Right cardiac atrium (tissue), 5 donors: Measurements from ENCODE around the gene ACO1. TPM values are rescaled to one million over a fixed set of nuclear protein-coding genes. Genes with fewer than 3 reads are reported as not detected.
A peak's percentile ranks its signal among the peaks of the same experiment; 100 is the strongest.

Experiments
- ATAC-seq, 2 donors: fragments of 200-7000 bp; cut with Tn5 transposase; one replicate each; pipeline versions ENCODE4 v1.8.0 to v1.9.1; 2020; ENCODE audit warnings: moderate library complexity in 2 of 2, mild to moderate bottlenecking in 1 of 2
- DNase-seq, 3 donors: peaks; one replicate each; pipeline ENCODE4 v3.0.0-alpha.2; 2020
- H3K27ac ChIP-seq: one replicate; pipeline ENCODE4 v1.5.1; 2013; ENCODE audit warnings: mild to moderate bottlenecking, low read length, control low read depth, moderate library complexity
- H3K27me3 ChIP-seq: one replicate; pipeline ENCODE4 v1.6.1; 2013; ENCODE audit not compliant: control insufficient read depth, insufficient read depth
- H3K4me1 ChIP-seq: one replicate; pipeline ENCODE4 v1.6.1; 2013; ENCODE audit warnings: low read length; ENCODE audit not compliant: control insufficient read depth, insufficient read depth
- H3K4me3 ChIP-seq: one replicate; pipeline ENCODE4 v1.5.1; 2013; ENCODE audit warnings: low read length, control low read depth
- H3K9me3 ChIP-seq: one replicate; pipeline ENCODE4 v1.6.1; 2013; ENCODE audit warnings: low read length; ENCODE audit not compliant: control insufficient read depth
- WGBS: extraction: QIAGEN DNeasy Blood & Tissue Kit; methylation state at CpG from one replicate; pipeline ENCODE4 v1.1.7; 2013; 5-methylcytosine and 5-hydroxymethylcytosine counted together
- intact Hi-C, 4 donors: fragments of 100-400 bp; cut with DNase I; formaldehyde crosslinking; loops; one replicate each; pipeline versions ENCODE4 v1.11.0 to v1.14.0; 2022 to 2023
- polyA plus RNA-seq: library from polyadenylated mRNA; stranded (reverse); fragments of 200-250 nt; gene quantifications from one replicate; pipeline ENCODE4 v1.2.3, GENCODE V29; 2013
- total RNA-seq, 4 donors: library from RNA; stranded (reverse); fragmentation: NEBNext Ultra II Directional; extraction: Animal tissue kit (Norgen Biotek cat#: 25700); gene quantifications; one replicate each; pipeline ENCODE4 v1.2.1, GENCODE V29; 2021
- donor health status: healthy with polysubstance abuse.
- donor health status: DM: no; HTN: yes; CAD: no.
- donor health status: DM: no; HTN: no; CAD: no.
- donor health status: DM: no; HTN: yes; CAD: no; lungs with severe emphysema.
- donor health status: DM: yes; HTN: yes; CAD: no.

Gene ACO1
- total and polyA plus RNA-seq, 5 donors: 25.3 to 46.3 (median 42.8) TPM

DNA sequence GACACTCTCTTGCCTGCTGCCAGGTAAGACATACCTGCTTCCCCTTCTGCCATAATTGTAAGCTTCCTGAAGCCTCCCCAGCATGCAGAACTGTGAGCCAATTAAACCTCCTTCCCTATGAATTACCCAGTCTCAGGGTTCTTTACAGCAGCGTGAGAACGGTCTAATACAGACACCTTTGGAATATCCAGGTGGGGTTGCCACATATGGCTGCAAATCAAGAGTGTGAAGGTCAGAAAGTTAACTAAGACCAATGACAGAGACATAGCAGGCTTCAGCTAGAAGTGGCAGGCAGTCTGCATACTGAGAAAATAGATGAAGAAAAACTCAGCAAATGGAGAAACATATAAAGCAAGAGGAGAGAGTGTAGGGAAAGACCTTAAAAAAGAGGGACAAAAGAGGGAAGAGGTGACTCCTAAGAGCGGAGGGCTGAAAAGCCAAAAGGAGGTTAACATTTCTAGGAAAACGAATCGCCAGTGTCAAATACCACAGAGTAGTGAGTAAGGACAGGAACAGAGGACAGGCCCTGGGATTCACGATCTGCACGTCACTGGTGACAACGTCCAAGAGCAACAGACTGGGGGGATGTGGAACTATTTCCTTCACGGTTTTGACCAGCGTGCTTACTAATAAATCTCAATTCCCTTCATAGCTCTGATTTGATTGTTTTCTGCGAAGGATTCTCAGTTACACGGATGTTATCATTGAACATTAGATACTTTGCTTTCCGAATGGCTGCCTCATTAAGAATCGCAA lies 1.7 kb upstream of the ACO1 start:
- no peaks in the 10 kb centered on the region for H3K9me3 ChIP-seq
- WGBS: 62% methylated on average over 14 of the region's 14 CpGs
- H3K27me3 ChIP-seq: no peaks in the 10 kb centered on the region
- no peak overlapping the region for H3K27ac ChIP-seq
- no peak overlapping the region for H3K4me3 ChIP-seq
- peaks cover 5% of the 10 kb centered on the region for H3K4me1 ChIP-seq
- ATAC-seq (no peak), DNase-seq (no peak)
- intact Hi-C loops: loop anchor here in 2 of 4 donors (5.0 kb wide), 3 partner anchors 50 to 590 kb away; no protein-coding TSS in a partner anchor

DNA sequence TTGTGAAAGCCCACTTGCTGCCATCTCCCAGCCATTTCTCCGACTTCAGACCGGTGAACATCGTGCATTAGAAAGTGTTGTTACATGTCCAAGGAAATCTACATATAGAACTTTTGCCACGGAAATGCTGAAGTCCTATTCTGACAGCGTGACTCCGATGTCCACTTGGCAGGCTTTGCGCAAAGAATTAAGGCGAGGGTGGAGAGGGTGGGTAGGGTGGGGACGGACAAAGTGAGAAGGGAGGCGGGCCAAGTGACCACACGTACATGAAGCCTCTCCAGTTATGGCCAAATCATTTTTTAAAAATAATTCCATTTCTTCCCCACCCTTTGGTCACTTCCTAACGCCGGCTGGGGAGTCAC lies 460 bp upstream of the ACO1 start:
- ATAC-seq (peak; percentile 36 to 53), DNase-seq (no peak)
- WGBS: under 1% methylated on average over 13 of the region's 13 CpGs
- H3K4me3 ChIP-seq: peak overlapping the region; percentile 45
- H3K9me3 ChIP-seq: no peaks in the 10 kb centered on the region
- H3K27me3 ChIP-seq: no peaks in the 10 kb centered on the region
- intact Hi-C loops: loop anchor here in 2 of 4 donors (5.0 kb wide), 3 partner anchors 48 to 588 kb away; no protein-coding TSS in a partner anchor
- H3K27ac ChIP-seq: peak overlapping the region; percentile 67
- H3K4me1 ChIP-seq: peaks cover 5% of the 10 kb centered on the region

DNA sequence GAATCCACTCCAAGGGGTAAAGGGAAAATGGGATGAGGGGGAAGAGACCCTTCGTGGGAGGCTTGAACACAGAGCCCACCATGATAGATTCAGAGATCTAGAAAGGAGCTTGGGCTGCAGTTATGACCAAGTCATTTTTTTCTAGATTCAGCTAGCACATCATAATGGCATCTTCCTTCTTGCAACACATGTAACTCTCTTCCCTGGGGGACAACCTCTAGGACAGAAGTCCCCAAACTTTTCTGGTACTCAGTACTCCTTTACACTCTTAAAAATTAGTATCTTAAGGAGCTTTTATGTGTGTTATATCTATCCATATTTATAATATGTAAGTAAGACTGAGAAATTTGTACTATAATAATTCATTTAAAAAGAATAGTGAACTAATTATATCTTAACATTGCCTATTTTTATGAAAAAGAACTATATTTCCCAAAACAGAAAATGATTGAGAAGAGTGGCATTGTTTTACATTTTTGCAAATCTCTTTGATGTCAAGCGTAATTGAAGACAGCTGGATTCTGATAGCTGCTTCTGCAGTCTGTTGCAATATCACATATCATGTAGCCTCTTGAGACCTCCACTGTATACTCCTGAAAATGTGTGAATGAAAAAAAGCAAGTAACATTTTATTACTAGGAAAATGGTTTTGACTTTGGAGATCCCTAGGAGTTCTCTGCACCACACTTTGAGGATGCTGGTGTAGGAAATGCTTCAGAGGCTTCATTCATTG lies 875 bp downstream of the ACO1 start:
- peak overlapping the region; percentile 45 for H3K4me3 ChIP-seq
- peak overlapping the region; percentile 53 for H3K27ac ChIP-seq
- WGBS: 43% methylated on average over 2 of the region's 2 CpGs
- peaks cover 5% of the 10 kb centered on the region for H3K4me1 ChIP-seq
- ATAC-seq: no peak
- no peaks in the 10 kb centered on the region for H3K9me3 ChIP-seq
- no peaks in the 10 kb centered on the region for H3K27me3 ChIP-seq
- DNase-seq: no peak
- intact Hi-C loops: no loop called here

DNA sequence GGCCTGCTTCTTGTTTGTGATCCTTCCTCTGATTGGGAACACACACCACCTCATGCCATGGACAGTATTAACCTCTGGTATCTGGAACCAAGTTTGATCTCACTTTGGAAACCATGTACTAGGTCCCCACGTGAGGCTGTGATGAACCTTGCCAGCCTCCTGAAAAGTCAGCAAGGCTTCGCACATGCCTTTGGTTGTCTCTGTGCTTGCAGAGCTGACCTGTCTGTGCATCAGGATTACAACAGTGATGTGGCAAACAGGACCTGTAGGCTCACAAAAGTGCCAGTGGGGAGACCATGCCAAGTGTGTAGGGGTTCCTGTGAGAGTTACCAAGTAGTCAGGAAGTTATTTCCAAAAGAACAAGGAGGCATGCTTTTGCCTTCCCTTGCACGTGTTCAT lies 1.4 kb downstream of the ACO1 start:
- WGBS: 89% methylated on average over 3 of the region's 3 CpGs
- intact Hi-C loops: no loop called here

DNA sequence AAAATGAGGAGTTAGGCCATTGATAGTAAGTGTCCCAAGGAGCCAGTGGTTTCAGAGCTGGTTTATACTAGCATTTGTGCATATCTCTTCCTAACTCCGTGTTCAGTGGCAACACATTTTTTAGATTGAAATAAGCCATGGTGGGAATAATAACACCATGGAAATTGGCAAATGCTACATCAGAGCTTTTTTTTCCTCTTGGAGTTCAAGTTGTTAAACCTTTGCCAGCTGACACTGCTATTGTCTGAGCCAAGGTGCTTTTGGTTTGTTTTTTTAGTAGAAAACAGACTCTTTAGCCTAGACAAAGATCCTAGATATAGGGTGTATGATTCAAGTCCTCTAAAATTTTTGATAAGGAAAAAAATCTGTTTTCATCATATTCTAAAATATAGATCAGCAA lies 2.8 kb downstream of the ACO1 start:
- Histone ChIP-seq H3K27ac (no peak overlapping the region), H3K4me3 (no peak overlapping the region), H3K4me1 (peaks cover 5% of the 10 kb centered on the region), H3K27me3 (no peaks in the 10 kb centered on the region), H3K9me3 (no peaks in the 10 kb centered on the region)
- DNase-seq (no peak), ATAC-seq (no peak)
- 48% methylated on average over 1 of the region's 1 CpG for WGBS
- intact Hi-C loops: no loop called here

More for the DNA sequence above, 1.4 kb downstream of the ACO1 start:
- Histone ChIP-seq H3K27me3 (no peaks in the 10 kb centered on the region), H3K9me3 (no peaks in the 10 kb centered on the region), H3K4me3 (no peak overlapping the region), H3K4me1 (peaks cover 5% of the 10 kb centered on the region), H3K27ac (no peak overlapping the region)
- no peak for DNase-seq
- ATAC-seq: no peak

DNA sequence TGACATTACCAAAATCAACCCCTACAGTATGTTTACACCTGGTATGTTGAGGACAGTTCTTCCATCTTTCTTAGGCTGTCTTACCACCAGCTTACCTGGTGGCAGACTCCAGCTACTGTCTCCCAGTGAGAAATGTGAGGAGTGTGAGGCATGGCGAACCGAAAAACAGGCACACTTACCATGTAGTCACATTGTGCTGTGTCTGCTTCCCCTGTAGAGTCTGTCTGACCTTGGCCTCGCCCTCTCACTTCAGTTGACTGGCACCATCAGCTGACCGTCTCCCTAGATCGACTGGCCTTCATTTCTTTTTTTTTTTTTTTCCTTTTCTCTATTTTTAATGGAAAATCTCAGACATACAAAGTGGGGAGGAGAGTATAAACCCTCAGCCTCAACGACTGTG lies 4.9 kb downstream of the ACO1 start:
- ATAC-seq (no peak), DNase-seq (no peak)
- 93% methylated on average over 6 of the region's 6 CpGs for WGBS
- no peaks in the 10 kb centered on the region for H3K9me3 ChIP-seq
- H3K27ac ChIP-seq: no peak overlapping the region
- peaks cover 6% of the 10 kb centered on the region for H3K4me1 ChIP-seq
- intact Hi-C loops: no loop called here
- H3K4me3 ChIP-seq: no peak overlapping the region
- H3K27me3 ChIP-seq: no peaks in the 10 kb centered on the region

DNA sequence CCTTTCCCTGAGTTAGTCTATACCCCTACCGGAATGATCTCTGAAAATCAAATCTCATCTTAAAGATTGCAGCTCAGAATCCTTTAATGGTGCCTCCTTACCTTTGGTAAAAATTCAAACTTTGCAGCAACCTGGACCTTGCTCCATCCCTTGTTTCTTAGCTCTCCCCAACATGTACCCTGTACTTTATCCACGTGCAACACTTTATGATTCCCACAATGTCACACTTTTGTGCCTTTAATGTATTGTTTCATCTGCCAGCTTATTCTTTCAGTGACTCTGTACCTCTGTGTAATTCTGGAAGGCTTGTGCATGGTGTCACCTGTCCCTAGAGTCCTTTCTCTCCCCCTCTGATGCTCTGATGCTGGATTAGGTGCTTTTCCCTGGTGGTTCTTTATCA lies 9.5 kb downstream of the ACO1 start:
- DNase-seq: no peak
- intact Hi-C loops: no loop called here
- no peak for ATAC-seq
- no peak overlapping the region for H3K27ac ChIP-seq
- no peak overlapping the region for H3K4me3 ChIP-seq
- 94% methylated on average over 2 of the region's 2 CpGs for WGBS
- H3K27me3 ChIP-seq: no peaks in the 10 kb centered on the region
- peaks cover 5% of the 10 kb centered on the region for H3K4me1 ChIP-seq
- H3K9me3 ChIP-seq: no peaks in the 10 kb centered on the region

DNA sequence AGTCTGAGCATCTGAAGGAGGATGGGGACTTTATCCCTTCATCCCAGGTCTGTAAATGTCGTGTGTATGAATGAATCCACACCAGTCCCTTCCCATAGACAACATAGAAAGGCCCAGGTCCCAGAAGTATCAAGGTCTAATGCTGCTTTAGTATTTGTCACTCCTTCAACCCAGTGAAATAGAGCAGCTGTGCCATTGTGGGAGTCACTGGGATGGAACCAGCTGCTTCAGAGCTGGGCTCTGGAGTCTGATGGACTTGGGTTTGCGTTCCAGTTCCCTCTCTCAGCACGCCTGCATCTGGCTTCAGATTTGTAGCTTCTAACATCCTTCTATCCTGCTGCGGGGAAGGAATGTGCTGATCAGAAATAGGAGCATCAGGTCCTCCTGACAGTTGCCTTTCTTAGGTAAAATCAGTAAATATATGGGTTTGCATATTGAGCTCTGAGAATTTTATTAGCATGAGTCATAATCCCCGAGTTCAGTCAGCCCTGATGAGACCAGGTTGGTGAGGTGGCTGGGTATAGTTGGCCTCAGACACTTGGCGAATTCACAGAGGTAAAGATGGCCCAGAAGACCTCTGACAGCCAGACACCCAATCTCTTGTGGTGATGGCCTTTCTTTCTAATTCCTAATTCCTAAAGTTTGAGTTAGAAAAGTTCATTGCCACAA lies 10.1 kb downstream of the ACO1 start:
- intact Hi-C loops: no loop called here
- H3K9me3 ChIP-seq: no peaks in the 10 kb centered on the region
- H3K4me3 ChIP-seq: no peak overlapping the region
- no peak for ATAC-seq
- 90% methylated on average over 6 of the region's 6 CpGs for WGBS
- peaks cover 5% of the 10 kb centered on the region for H3K4me1 ChIP-seq
- no peak for DNase-seq
- no peaks in the 10 kb centered on the region for H3K27me3 ChIP-seq
- H3K27ac ChIP-seq: no peak overlapping the region

DNA sequence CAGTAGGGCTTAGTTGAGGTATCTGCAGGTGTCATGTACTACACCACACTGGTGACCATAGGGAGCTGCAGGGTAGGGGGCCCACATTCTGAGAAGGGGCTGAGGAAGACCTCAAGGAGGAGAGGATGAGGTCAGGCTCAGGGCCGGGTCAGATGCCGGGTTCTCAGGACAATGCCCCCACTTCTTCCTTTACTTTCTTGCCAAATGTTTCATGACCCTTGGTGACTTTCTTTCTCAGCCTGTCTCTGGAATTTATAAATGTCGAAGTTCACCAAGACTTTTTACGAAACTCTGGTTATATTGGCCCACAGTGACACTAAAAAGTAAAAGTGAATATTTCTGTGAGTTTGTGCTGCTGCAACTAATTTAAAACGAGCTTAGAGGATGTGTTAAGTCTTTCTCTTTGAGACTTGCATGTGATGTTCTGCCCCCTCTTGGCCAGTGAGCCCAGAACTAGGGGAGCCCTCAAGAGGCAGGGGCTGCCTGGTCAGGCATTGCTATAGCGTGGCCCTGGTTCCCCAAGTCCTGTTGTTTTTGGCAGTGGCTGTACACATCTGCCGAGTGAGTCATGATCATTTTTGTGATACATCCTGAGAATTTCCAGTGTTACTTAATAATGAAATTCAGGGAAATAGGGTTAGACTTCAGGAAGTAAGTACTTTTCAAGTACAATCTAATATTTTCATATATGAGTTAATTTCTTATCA lies 11.2 kb downstream of the ACO1 start:
- H3K27me3 ChIP-seq: no peaks in the 10 kb centered on the region
- peak; percentile 65 to 72 (median 66) for DNase-seq
- peak; percentile 89 to 97 for ATAC-seq

DNA sequence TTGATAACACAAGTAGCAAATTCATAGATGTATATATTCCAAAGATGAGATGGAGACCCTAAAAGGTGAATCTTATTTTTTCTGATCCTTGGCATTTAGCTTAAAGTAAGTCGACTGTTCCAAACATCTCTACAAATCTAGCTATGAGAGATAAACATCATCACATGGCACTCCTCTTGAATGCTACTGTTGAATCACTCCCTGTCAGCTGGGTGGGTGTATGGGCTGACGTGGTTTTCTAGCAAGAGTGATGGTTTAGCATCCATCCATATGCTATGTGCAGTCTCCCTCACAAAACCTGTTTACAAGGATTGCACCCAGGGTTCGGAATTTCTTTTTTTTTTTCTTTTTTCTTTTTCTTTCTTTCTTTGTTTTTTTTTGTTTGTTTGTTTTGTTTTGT lies 13.8 kb downstream of the ACO1 start:
- ATAC-seq (no peak), DNase-seq (no peak)
- Histone ChIP-seq H3K9me3 (no peaks in the 10 kb centered on the region), H3K4me1 (peaks cover 10% of the 10 kb centered on the region), H3K27me3 (no peaks in the 10 kb centered on the region), H3K4me3 (no peak overlapping the region), H3K27ac (no peak overlapping the region)
- WGBS: 93% methylated on average over 3 of the region's 3 CpGs
- intact Hi-C loops: no loop called here

More for the DNA sequence above, 11.2 kb downstream of the ACO1 start:
- Histone ChIP-seq H3K27ac (peak overlapping the region; percentile 71), H3K4me1 (peaks cover 5% of the 10 kb centered on the region), H3K9me3 (no peaks in the 10 kb centered on the region), H3K4me3 (no peak overlapping the region)
- intact Hi-C loops: no loop called here
- WGBS: 38% methylated on average over 7 of the region's 7 CpGs
